DND-41 (cell line): Measurements from ENCODE around the gene CDYL2.

Experiments
- ATAC-seq: fragments of 200-7000 bp; cut with Tn5 transposase; 3 replicates; pipeline ENCODE4 v1.9.1; 2021; ENCODE audit warnings: low read depth; ENCODE audit not compliant: insufficient read depth
- DNase-seq: peaks from one replicate; pipeline ENCODE4 v3.0.0-alpha.2; 2020
- H2AFZ ChIP-seq: 2 replicates; pipeline ENCODE4 v1.6.0; 2012; ENCODE audit warnings: low read depth, low read length
- H3K27ac ChIP-seq: 2 replicates; pipeline ENCODE4 v1.5.1; 2012; ENCODE audit warnings: low read length, inconsistent platforms
- H3K27me3 ChIP-seq: fragments of 200-600 bp; sonication (generic); 2 replicates; pipeline ENCODE4 v1.6.0; 2012; ENCODE audit warnings: low read length, mild to moderate bottlenecking, inconsistent platforms; ENCODE audit not compliant: insufficient read depth, poor library complexity
- H3K36me3 ChIP-seq: 2 replicates; pipeline ENCODE4 v1.5.1; 2012; ENCODE audit warnings: low read length, inconsistent platforms; ENCODE audit not compliant: insufficient read depth
- H3K4me1 ChIP-seq: 2 replicates; pipeline ENCODE4 v1.5.1; 2012; ENCODE audit warnings: mild to moderate bottlenecking, low read length; ENCODE audit not compliant: insufficient read depth
- H3K4me2 ChIP-seq: 2 replicates; pipeline ENCODE4 v1.6.0; 2012; ENCODE audit warnings: mild to moderate bottlenecking, moderate library complexity, low read length, inconsistent platforms; ENCODE audit not compliant: insufficient read depth
- H3K4me3 ChIP-seq, 2 experiments: fragments of 200-600 bp in 1 of 2; shearing (Covaris generic) in 1 of 2; 2 replicates each; pipeline ENCODE4 v1.5.1; 2012 to 2016; ENCODE audit warnings: inconsistent platforms in 2 of 2, low read length in 2 of 2, mild to moderate bottlenecking in 2 of 2, low read depth in 1 of 2, moderate library complexity in 1 of 2
- H3K79me2 ChIP-seq: 2 replicates; pipeline ENCODE4 v1.6.0; 2012; ENCODE audit warnings: low read length, inconsistent platforms; ENCODE audit not compliant: insufficient read depth
- H3K9ac ChIP-seq: 2 replicates; pipeline ENCODE4 v1.6.0; 2012; ENCODE audit warnings: low read depth, mild to moderate bottlenecking, inconsistent platforms, low read length, moderate library complexity
- H3K9me3 ChIP-seq: 2 replicates; pipeline ENCODE4 v1.5.1; 2012; ENCODE audit warnings: low read length, moderate library complexity, mild to moderate bottlenecking, inconsistent platforms; ENCODE audit not compliant: insufficient read depth, severe bottlenecking
- H4K20me1 ChIP-seq: 2 replicates; pipeline ENCODE4 v1.6.0; 2012; ENCODE audit warnings: low read length; ENCODE audit not compliant: insufficient read depth
- CTCF ChIP-seq: IDR thresholded peaks from 2 replicates; pipeline ENCODE4 v1.5.1; 2012; ENCODE audit warnings: borderline replicate concordance, low read length, moderate library complexity, mild to moderate bottlenecking; ENCODE audit not compliant: poor library complexity, severe bottlenecking; ENCODE audit errors: extremely low read depth
- EZH2 ChIP-seq: IDR thresholded peaks from 3 replicates; pipeline ENCODE4 v1.6.1; 2012; ENCODE audit warnings: borderline replicate concordance, low read depth, mild to moderate bottlenecking, moderate library complexity, low read length, inconsistent platforms; ENCODE audit not compliant: severe bottlenecking

Gene CDYL2

DNA sequence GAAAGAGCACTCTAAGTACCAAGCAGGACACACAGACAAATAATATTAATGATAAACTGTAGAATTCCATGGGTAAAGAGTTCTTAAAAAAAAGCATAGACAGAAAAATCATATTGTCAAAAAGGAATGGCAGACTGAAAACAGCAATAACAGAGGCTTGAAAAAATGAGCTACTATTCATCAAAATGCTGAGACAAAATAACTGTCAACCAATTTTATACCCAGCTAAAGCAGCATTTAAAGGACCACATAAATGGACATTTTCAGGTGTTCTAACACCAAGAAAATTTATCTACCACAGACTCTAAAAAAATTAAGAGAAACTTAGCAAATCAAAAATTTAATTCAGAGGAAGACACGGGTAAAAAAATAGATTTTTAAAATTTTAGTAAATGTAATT is 144.5 kb downstream of the CDYL2 start:
- no peaks in the 10 kb centered on the region for H4K20me1 ChIP-seq
- ATAC-seq (no peak), DNase-seq (no peak)
- no peak overlapping the region for H3K27ac ChIP-seq
- TF ChIP-seq CTCF (no peak), EZH2 (no peak)
- H3K9me3 ChIP-seq, result no peaks in the 10 kb centered on the region
- H3K9ac ChIP-seq, result no peak overlapping the region
- no peak overlapping the region for H3K4me2 ChIP-seq
- no peaks in the 10 kb centered on the region for H3K79me2 ChIP-seq
- no peaks in the 10 kb centered on the region for H3K4me1 ChIP-seq
- peaks cover 4% of the 10 kb centered on the region for H3K27me3 ChIP-seq
- no peak overlapping the region for H3K4me3 ChIP-seq
- H2AFZ ChIP-seq, result no peak overlapping the region
- H3K36me3 ChIP-seq, result no peaks in the 10 kb centered on the region

DNA sequence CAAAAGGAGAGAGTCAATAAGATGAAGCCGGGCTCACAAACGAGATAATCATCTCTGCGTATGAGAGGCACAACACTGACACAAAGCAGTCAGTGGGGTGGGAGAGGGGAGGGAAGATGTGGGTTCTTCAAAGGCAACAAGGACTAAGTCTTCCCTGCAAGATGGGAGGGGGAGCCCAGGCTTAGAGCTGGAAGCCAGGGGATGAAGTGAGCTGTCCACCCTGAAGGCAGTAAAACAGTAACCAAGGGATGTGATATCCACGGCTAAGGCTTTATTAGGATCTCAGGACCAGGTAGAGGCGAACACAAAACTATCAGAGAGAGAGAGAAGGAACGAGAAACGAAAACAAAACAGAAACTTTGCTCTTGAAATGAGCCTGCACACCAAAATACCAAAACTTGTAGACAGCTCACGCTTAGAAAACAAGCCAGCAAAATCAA is 147.7 kb downstream of the CDYL2 start:
- no peak overlapping the region for H2AFZ ChIP-seq
- H4K20me1 ChIP-seq, result no peaks in the 10 kb centered on the region
- H3K27me3 ChIP-seq, result peaks cover 4% of the 10 kb centered on the region
- H3K4me3 ChIP-seq, result no peak overlapping the region
- no peak for DNase-seq
- H3K27ac ChIP-seq, result no peak overlapping the region
- TF ChIP-seq CTCF (no peak), EZH2 (no peak)
- no peaks in the 10 kb centered on the region for H3K36me3 ChIP-seq
- no peak for ATAC-seq
- H3K9ac ChIP-seq, result no peak overlapping the region
- no peaks in the 10 kb centered on the region for H3K79me2 ChIP-seq
- H3K4me1 ChIP-seq, result no peaks in the 10 kb centered on the region
- no peaks in the 10 kb centered on the region for H3K9me3 ChIP-seq
- no peak overlapping the region for H3K4me2 ChIP-seq

GRCh38 chr16:80656161-80656560 is 148.2 kb downstream of the CDYL2 start:
- Histone ChIP-seq H3K4me3 (no peak overlapping the region), H3K9me3 (no peaks in the 10 kb centered on the region), H2AFZ (no peak overlapping the region), H4K20me1 (no peaks in the 10 kb centered on the region), H3K36me3 (no peaks in the 10 kb centered on the region), H3K27ac (no peak overlapping the region), H3K9ac (no peak overlapping the region), H3K4me1 (no peaks in the 10 kb centered on the region), H3K79me2 (no peaks in the 10 kb centered on the region), H3K27me3 (peaks cover 4% of the 10 kb centered on the region), H3K4me2 (no peak overlapping the region)
- TF ChIP-seq CTCF (no peak), EZH2 (no peak)
- ATAC-seq, result no peak
- DNase-seq, result no peak

DNA sequence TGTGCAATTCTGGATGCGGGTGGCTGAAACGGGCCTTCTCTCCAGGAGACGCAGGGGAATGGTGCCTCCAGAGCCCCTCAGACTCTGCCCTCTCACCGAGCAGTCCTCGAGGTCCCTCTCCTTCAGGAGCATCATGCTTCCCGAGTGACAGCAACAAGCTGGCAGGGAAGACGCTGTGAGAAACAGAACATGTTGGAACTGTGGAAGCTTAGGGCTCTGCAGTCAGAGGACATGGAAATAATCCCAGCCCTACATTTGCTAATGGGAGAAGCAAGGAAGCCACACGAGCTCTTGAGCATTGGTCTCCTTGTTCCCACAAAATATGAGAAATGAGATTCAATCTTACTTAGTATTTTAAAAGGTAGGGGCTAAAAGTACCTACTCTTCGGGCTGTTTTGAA is 148.6 kb downstream of the CDYL2 start:
- H4K20me1 ChIP-seq, result no peaks in the 10 kb centered on the region
- no peak overlapping the region for H2AFZ ChIP-seq
- no peak for ATAC-seq
- H3K27ac ChIP-seq, result no peak overlapping the region
- no peaks in the 10 kb centered on the region for H3K36me3 ChIP-seq
- no peak overlapping the region for H3K4me2 ChIP-seq
- peaks cover 4% of the 10 kb centered on the region for H3K27me3 ChIP-seq
- DNase-seq, result no peak
- H3K4me3 ChIP-seq, result no peak overlapping the region
- no peak for TF ChIP-seq CTCF
- TF ChIP-seq EZH2, result no peak
- H3K9ac ChIP-seq, result no peak overlapping the region
- H3K79me2 ChIP-seq, result no peaks in the 10 kb centered on the region
- H3K9me3 ChIP-seq, result no peaks in the 10 kb centered on the region
- no peaks in the 10 kb centered on the region for H3K4me1 ChIP-seq
